GM19099 (cell line): ENCODE data around the gene AQP3.

Experiments
- POLR2A ChIP-seq: IDR thresholded peaks from 3 replicates; pipeline ENCODE4 v1.6.1; 2011; ENCODE audit warnings: low read depth; ENCODE audit not compliant: insufficient read length; ENCODE audit errors: extremely low read depth

The AQP3 gene

GRCh38 chr9:33434317-33435105, 12.9 kb downstream of the AQP3 start:
- TF ChIP-seq POLR2A: no peak

- no peak for TF ChIP-seq POLR2A
These were observed 13.5 kb downstream of the AQP3 start for GRCh38 chr9:33433871-33434270.

GRCh38 chr9:33431420-33431819, 16.0 kb downstream of the AQP3 start:
- TF ChIP-seq POLR2A: no peak

GRCh38 chr9:33430942-33431341, 16.5 kb downstream of the AQP3 start:
- no peak for TF ChIP-seq POLR2A

GRCh38 chr9:33429256-33429985, 18.0 kb downstream of the AQP3 start:
- no peak for TF ChIP-seq POLR2A

GRCh38 chr9:33426843-33427293, 20.5 kb downstream of the AQP3 start:
- no peak for TF ChIP-seq POLR2A

- no peak for TF ChIP-seq POLR2A
These were observed 22.3 kb downstream of the AQP3 start for GRCh38 chr9:33425128-33425533.

- TF ChIP-seq POLR2A: no peak
These were observed 27.6 kb downstream of the AQP3 start for GRCh38 chr9:33419708-33420303.

GRCh38 chr9:33418090-33418489, 29.3 kb downstream of the AQP3 start:
- TF ChIP-seq POLR2A: no peak

GRCh38 chr9:33416996-33417395, 30.4 kb downstream of the AQP3 start:
- no peak for TF ChIP-seq POLR2A

DNA sequence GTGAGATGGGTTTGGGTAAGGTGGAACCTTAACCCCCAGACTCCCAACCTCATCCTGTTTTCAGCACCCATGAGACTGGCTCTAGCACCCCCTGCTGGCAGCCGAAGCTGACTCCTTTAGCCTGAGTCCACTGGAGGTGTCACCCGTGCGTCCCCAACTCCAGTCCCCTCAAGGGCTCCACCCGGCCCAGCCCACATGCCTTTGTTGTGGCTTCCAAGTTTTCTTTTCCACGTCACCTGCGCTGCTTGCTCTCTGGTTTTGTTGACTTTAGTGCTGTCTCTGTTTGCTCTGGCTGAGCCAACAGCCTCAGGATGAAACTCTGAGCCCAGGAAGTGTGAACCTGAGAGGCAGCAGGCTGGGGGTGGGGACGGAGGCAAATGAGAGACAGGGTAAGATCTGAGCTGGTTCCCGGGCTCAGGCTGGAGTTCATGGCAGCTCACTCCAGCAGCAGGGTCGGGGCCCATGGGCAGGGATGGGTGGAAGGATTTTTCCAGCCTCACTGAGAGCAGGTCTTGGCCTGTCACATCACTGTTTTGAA, 31.8 kb downstream of the AQP3 start:
- no peak for TF ChIP-seq POLR2A

DNA sequence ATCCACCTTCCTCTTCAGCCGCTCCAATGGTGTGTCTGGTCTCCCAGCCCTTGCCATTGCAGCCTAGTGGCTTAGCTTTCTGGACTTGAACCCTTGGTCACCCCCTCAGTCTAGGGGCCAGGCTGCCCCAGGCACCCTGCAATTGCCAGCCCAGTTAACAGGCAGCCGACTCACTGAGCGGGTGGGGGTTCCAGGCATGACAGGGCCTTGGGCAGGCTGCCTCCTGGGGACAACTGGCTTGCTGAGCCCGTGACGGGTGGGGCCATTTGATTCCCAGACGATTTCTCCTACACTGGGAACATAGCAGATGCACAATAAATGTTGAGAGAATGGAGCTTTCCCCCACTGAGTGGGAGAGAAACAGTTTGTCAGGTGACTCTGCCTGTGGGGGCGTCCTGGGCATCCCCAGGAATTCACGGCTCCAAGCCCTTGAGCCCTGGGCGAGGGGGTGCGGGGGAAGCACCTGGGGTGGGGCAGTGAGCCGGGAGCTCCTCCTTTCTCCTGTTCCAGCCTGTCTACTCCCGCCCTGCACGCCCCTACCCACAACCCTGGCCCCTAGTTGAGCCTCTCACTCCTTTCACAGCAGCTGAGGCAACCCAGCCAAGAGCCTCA, 32.4 kb downstream of the AQP3 start:
- no peak for TF ChIP-seq POLR2A

- no peak for TF ChIP-seq POLR2A
These were observed 33.1 kb downstream of the AQP3 start for GRCh38 chr9:33414268-33414667.

- TF ChIP-seq POLR2A: no peak
These were observed 39.3 kb downstream of the AQP3 start for GRCh38 chr9:33408087-33408486.

GRCh38 chr9:33407061-33407460, 40.3 kb downstream of the AQP3 start:
- no peak for TF ChIP-seq POLR2A
